Liver (tissue), 3 donors: ENCODE results near the gene ASB1.

Source experiments
- CTCF ChIP-seq: fragments of 150-350 bp; IDR thresholded peaks from 2 replicates; pipeline ENCODE4 v1.5.1; 2017; ENCODE audit warnings: improper control_type of control experiment, low read depth, low read length; ENCODE audit not compliant: missing input control
- FOXA1 ChIP-seq: IDR thresholded peaks from 2 replicates; pipeline ENCODE4 v1.6.1; 2016; ENCODE audit warnings: antibody characterized with exemption
- GABPA ChIP-seq, 2 donors: IDR thresholded peaks in 1 of 2; conservative IDR thresholded peaks in 1 of 2; 2 replicates each; pipeline ENCODE4 v1.6.1; 2016; ENCODE audit warnings: antibody characterized with exemption in 2 of 2, mild to moderate bottlenecking in 1 of 2, moderate library complexity in 1 of 2
- HNF4A ChIP-seq, 2 donors: conservative IDR thresholded peaks; 2 replicates each; pipeline ENCODE4 v1.6.1; 2016; ENCODE audit warnings: antibody characterized with exemption in 2 of 2, mild to moderate bottlenecking in 2 of 2
- MAX ChIP-seq: IDR thresholded peaks from 2 replicates; pipeline ENCODE4 v1.6.1; 2016; ENCODE audit warnings: antibody characterized with exemption
- RAD21 ChIP-seq, 2 donors: IDR thresholded peaks; 2 replicates each; pipeline ENCODE4 v1.6.1; 2016; ENCODE audit warnings: antibody characterized with exemption in 2 of 2, mild to moderate bottlenecking in 2 of 2
- REST ChIP-seq: IDR thresholded peaks from 2 replicates; pipeline ENCODE4 v1.6.1; 2016; ENCODE audit warnings: antibody characterized with exemption, mild to moderate bottlenecking
- RXRA ChIP-seq, 2 donors: IDR thresholded peaks; 2 replicates each; pipeline ENCODE4 v1.6.1; 2017 to 2018; ENCODE audit warnings: antibody characterized with exemption in 2 of 2, mild to moderate bottlenecking in 1 of 2
- SP1 ChIP-seq: IDR thresholded peaks from 2 replicates; pipeline ENCODE4 v1.6.1; 2018; ENCODE audit warnings: antibody characterized with exemption, mild to moderate bottlenecking
- TAF1 ChIP-seq: conservative IDR thresholded peaks from 2 replicates; pipeline ENCODE4 v1.6.1; 2016; ENCODE audit warnings: antibody characterized with exemption, mild to moderate bottlenecking
- YY1 ChIP-seq: IDR thresholded peaks from 2 replicates; pipeline ENCODE4 v1.6.1; 2016; ENCODE audit warnings: antibody characterized with exemption, mild to moderate bottlenecking
- donor health status: healthy.
- donor health status: healthy.

GRCh38 chr2:238467792-238468191 is 41.1 kb downstream of the ASB1 start:
- TF ChIP-seq CTCF (no peak), REST (no peak), GABPA (IDR thresholded peaks at IDR 0.05 in 1 of 2, conservative IDR thresholded peaks at IDR 0.05 in 1 of 2) (no peak), FOXA1 (no peak), SP1 (no peak), HNF4A (conservative IDR thresholded peaks at IDR 0.05) (no peak), RXRA (IDR thresholded peaks at IDR 0.05) (no peak), TAF1 (no peak), MAX (no peak), RAD21 (IDR thresholded peaks at IDR 0.05) (no peak), YY1 (no peak)
